Amniotic stem cell (primary cell): ENCODE data around the gene ACSL6.
"Not testable (repeated sequence)": the region's sequence is repeated elsewhere in the genome, so short reads cannot be mapped to it uniquely, and the experiment has no call there.

Source experiments
- DNase-seq: peaks from one replicate; lab custom pipeline; 2025; lab: John Stamatoyannopoulos, UW

The ACSL6 gene

GRCh38 chr5:131942016-131942415, 69.4 kb downstream of the ACSL6 start:
- no peak for DNase-seq

DNA sequence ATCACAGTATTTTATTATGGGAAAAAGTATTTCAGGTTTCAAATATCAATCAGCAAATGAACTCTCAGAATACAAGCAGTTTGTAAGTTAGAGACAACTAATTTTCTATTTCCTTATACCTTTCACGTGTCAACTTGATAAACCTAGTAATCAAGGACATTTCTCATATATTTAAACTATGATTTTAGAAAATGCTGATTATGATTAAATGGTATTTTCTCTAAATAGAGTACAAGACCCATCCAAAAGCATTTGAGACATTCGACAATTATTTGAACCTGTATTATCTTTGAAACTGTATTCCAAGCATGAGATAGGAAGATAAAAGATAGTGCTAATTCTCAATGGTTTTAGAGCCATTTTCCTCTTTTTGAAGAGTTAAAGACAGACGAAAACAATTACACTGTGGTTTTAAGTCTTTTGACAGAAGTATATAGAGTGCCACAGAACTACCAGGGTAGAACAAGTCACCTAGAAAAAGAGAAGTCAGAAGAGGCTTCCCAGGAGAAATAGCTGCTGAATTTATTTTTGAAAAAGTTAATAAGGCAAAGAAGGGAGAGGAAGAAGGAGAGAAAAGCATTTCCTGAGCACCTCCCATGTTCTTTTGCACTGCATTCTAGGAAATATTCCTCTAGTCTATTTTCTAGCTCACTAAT, 71.6 kb downstream of the ACSL6 start:
- no peak for DNase-seq

- no peak for DNase-seq
Observed at GRCh38 chr5:131932235-131932634, 79.2 kb downstream of the ACSL6 start.

GRCh38 chr5:131928957-131929356, 82.5 kb downstream of the ACSL6 start:
- no peak for DNase-seq

GRCh38 chr5:131926168-131926567, 85.3 kb downstream of the ACSL6 start:
- DNase-seq = no peak

GRCh38 chr5:131916481-131916880, 95.0 kb downstream of the ACSL6 start:
- DNase-seq = no peak

DNA sequence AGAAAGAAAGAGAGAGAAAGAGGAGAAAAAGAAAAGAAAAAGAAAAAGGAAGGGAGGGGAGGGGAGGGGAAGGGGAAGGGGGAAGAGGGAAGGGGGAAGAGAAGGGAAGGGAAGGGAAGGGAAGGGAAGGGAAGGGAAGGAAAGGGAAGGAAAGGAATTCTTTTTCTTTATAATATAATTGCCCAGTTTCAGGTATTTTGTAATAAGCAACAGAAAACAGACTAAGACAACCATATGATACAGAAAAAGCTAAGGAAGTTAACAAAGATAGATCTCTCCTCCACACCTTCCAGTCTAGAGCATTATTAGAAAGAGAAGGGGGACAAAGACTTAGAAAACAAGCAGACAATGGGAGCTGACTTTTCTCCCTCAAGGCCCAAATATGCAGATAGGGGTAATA, 97.0 kb downstream of the ACSL6 start:
- no peak for DNase-seq

DNA sequence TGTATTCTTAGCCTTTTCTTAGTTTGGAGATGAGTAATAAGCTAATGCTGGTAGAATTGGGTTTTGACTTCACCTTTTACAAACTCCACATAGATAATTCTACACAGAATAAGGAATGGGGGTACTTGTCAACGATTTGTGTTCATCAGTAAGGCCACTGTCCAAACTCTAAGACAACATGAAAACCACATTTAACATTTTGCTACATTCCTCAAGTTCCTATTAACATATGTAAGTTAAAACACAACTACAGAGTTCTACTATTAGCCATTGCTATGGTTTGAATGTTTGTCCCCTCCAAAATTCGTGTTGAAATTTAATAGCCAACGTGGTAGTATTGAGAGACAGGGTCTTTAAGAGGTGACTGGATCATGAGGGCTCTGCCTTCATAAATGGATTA, 97.9 kb downstream of the ACSL6 start:
- DNase-seq = no peak

GRCh38 chr5:131906668-131907067, 104.8 kb downstream of the ACSL6 start:
- DNase-seq = no peak

- DNase-seq = not testable (repeated sequence)
Observed at GRCh38 chr5:131902266-131902665, 109.2 kb downstream of the ACSL6 start.
